BJ (cell line): ENCODE results near the gene RIMKLA. TPM values are rescaled to one million over a fixed set of nuclear protein-coding genes. Genes with fewer than 3 reads are reported as not detected.

Experiments
- CTCF ChIA-PET: fragments of 350-600 bp; formaldehyde crosslinking; extraction: SDS; loops from one replicate; lab custom pipeline; 2021; ENCODE audit warnings: antibody characterized with exemption, inconsistent platforms; lab: Yijun Ruan, JAX
- POLR2A ChIA-PET: fragments of 300-600 bp; sonication (Branson Sonifier 250); formaldehyde crosslinking; extraction: SDS; loops from one replicate; lab custom pipeline; 2021; ENCODE audit warnings: antibody characterized with exemption; lab: Charles Lee
- DNase-seq: peaks from one replicate; pipeline ENCODE4 v3.0.0-alpha.2; 2011; ENCODE audit warnings: low read depth
- H3K27me3 ChIP-seq: 2 replicates; pipeline ENCODE4 v1.6.0; 2011; ENCODE audit warnings: low read length; ENCODE audit not compliant: control insufficient read depth, insufficient read depth
- H3K36me3 ChIP-seq: 2 replicates; pipeline ENCODE4 v1.5.1; 2011; ENCODE audit warnings: low read length; ENCODE audit not compliant: control insufficient read depth, insufficient read depth
- H3K4me3 ChIP-seq: 2 replicates; pipeline ENCODE4 v1.5.1; 2011; ENCODE audit warnings: low read depth, mild to moderate bottlenecking, control low read depth, low read length
- CTCF ChIP-seq: IDR thresholded peaks from 2 replicates; pipeline ENCODE4 v1.5.1; 2011; ENCODE audit warnings: low read depth, mild to moderate bottlenecking, control low read depth, inconsistent platforms, low read length, moderate library complexity; ENCODE audit not compliant: insufficient read depth
- polyA plus RNA-seq: library from polyadenylated mRNA; depleted of rRNA; stranded (reverse); fragments of >200 nt; gene quantifications from 2 replicates; pipeline ENCODE4 v1.2.3, GENCODE V29; 2011

The RIMKLA gene
- polyA plus RNA-seq, 1 experiment = 0.02 TPM

DNA sequence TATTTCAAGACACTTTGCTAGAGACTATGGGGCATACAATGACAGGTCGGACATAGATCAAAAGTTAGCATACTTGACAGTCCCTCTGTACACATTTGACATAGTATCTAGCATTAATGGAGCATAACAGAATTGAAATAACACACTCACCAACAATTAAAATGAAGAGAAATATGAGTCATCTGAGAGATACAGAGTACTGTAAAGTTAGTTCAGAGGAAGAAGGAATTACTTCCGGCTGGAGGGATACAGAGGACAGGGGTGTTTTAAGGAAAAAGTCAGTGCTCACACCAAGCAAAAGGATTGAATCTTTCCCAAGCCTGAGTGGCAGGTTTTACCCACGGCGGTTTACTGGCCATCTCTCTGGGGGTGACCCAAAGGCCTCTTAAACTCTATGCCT lies 72.8 kb downstream of the RIMKLA start:
- Histone ChIP-seq H3K4me3 (no peak overlapping the region), H3K36me3 (no peaks in the 10 kb centered on the region), H3K27me3 (no peaks in the 10 kb centered on the region; the same call in 1 of the 2 replicates)
- no peak for TF ChIP-seq CTCF
- DNase-seq = no peak
- POLR2A ChIA-PET = no interaction called here
- CTCF ChIA-PET = no interaction called here

DNA sequence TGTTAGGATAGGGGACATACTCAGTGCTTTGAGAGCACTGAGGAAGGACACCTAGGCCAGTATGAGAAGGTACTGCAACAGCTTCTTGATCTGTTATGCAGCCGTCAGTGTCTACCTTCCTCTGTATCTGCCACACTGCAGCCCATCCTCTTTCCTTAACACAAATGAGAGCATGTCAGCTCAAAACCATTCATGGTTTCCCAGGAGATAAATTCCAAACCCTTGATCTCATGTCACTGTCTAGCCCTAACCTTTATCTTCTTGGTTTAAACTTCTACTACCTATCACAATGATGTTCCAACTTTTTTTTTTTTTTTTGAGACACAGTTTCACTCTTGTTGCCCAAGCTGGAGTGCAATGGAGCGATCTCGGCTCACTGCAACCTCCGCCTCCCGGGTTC lies 73.8 kb downstream of the RIMKLA start:
- ChIA-PET CTCF (interaction anchor here (0.7 kb wide), 1 partner anchor 835 kb away, joined by 3 read pairs; no protein-coding TSS in a partner anchor), POLR2A (no interaction called here)
- H3K27me3 ChIP-seq = no peaks in the 10 kb centered on the region; the same call in 1 of the 2 replicates
- H3K36me3 ChIP-seq = no peaks in the 10 kb centered on the region
- H3K4me3 ChIP-seq = no peak overlapping the region
- no peak for DNase-seq
- no peak for TF ChIP-seq CTCF

- no peaks in the 10 kb centered on the region; the same call in 1 of the 2 replicates for H3K36me3 ChIP-seq
- no peaks in the 10 kb centered on the region; the same call in 1 of the 2 replicates for H3K27me3 ChIP-seq
- H3K4me3 ChIP-seq = peak within 1 kb of the TSS; percentile 60
- ChIA-PET CTCF (interaction anchor here (0.9 to 1.4 kb wide), 2 partner anchors 279 to 283 kb away, joined by 3 to 4 read pairs; no protein-coding TSS in a partner anchor), POLR2A (no interaction called here)
- peak; percentile 26 for DNase-seq
- no peak for TF ChIP-seq CTCF
Observed at GRCh38 chr1:42456010-42456753, 75.6 kb downstream of the RIMKLA start, which contains the start of the genes PPCS and ZMYND12. Gene PPCS, plus strand, starts transcription at chr1:42456543. Its CDS starts 23 bp downstream, at chr1:42456566. Gene ZMYND12, minus strand, starts transcription at chr1:42456022. Its CDS starts 25 bp downstream, at chr1:42455997.

GRCh38 chr1:42456754-42457089 lies 76.1 kb downstream of the RIMKLA start:
- H3K4me3 ChIP-seq = peak overlapping the region; percentile 60
- peak; percentile 4 for DNase-seq
- CTCF ChIA-PET = interaction anchor here (0.9 to 1.4 kb wide), 2 partner anchors 279 to 283 kb away, joined by 3 to 4 read pairs; no protein-coding TSS in a partner anchor
- no peak for TF ChIP-seq CTCF
- POLR2A ChIA-PET = no interaction called here
- H3K36me3 ChIP-seq = no peaks in the 10 kb centered on the region; the same call in 1 of the 2 replicates
- no peaks in the 10 kb centered on the region; the same call in 1 of the 2 replicates for H3K27me3 ChIP-seq

DNA sequence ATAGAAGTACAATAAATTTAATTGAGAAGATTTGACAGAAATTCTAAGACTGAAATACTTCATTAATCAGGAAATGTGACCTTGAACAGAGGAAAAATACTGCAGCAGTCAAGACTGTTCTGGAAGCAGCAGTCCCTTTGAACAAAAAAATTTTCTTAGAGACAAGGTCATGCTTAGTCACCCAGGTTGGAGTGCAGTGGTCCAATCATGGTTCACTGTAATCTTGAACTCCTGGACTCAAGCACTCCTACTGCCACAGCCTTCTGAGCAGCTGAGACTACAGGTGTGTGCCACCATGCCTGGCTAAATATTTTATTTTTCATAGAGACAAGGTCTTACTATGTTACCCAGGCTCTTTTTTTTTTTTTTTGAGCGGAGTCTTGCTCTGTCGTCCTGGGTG lies 80.6 kb downstream of the RIMKLA start:
- DNase-seq = no peak
- CTCF ChIA-PET = no interaction called here
- Histone ChIP-seq H3K36me3 (no peaks in the 10 kb centered on the region; the same call in 1 of the 2 replicates), H3K4me3 (no peak overlapping the region), H3K27me3 (no peaks in the 10 kb centered on the region)
- no peak for TF ChIP-seq CTCF
- POLR2A ChIA-PET = no interaction called here
